BLaER1 (cell line): ENCODE measurements around the gene HOXC4.
"Not testable (repeated sequence)": the region's sequence is repeated elsewhere in the genome, so short reads cannot be mapped to it uniquely, and the experiment has no call there.

Source experiments
- H3K27ac ChIP-seq: shearing (Covaris generic); formaldehyde crosslinking; 2 replicates; pipeline ENCODE4 v1.8.1; 2022
- H3K27me3 ChIP-seq: shearing (Covaris generic); formaldehyde crosslinking; 2 replicates; pipeline ENCODE4 v1.8.1; 2022
- H3K36me3 ChIP-seq: shearing (Covaris generic); formaldehyde crosslinking; 2 replicates; pipeline ENCODE4 v1.8.1; 2022
- H3K4me1 ChIP-seq: shearing (Covaris generic); formaldehyde crosslinking; 2 replicates; pipeline ENCODE4 v1.8.1; 2022
- H3K4me2 ChIP-seq: shearing (Covaris generic); formaldehyde crosslinking; 2 replicates; pipeline ENCODE4 v1.8.1; 2022
- H3K4me3 ChIP-seq: shearing (Covaris generic); formaldehyde crosslinking; 2 replicates; pipeline ENCODE4 v1.8.1; 2022
- H3K9ac ChIP-seq: shearing (Covaris generic); formaldehyde crosslinking; 2 replicates; pipeline ENCODE4 v1.8.1; 2022
- H3K9me3 ChIP-seq: shearing (Covaris generic); formaldehyde crosslinking; 2 replicates; pipeline ENCODE4 v1.8.1; 2022
- H4K20me1 ChIP-seq: shearing (Covaris generic); formaldehyde crosslinking; 2 replicates; pipeline ENCODE4 v1.8.1; 2022
- Cebpa-rat ChIP-seq: shearing (Covaris generic); IDR thresholded peaks from 2 replicates; pipeline ENCODE4 v1.8.1; 2022

The HOXC4 gene

GRCh38 chr12:54095928-54096327, 42.3 kb downstream of the HOXC4 start:
- H3K9me3 ChIP-seq, H3K4me2 ChIP-seq, H4K20me1 ChIP-seq, H3K9ac ChIP-seq, H3K4me1 ChIP-seq, H3K36me3 ChIP-seq, H3K27ac ChIP-seq, H3K4me3 ChIP-seq: not testable (repeated sequence)
- peaks cover 46% of the 10 kb centered on the region for H3K27me3 ChIP-seq

- not testable (repeated sequence) for H3K4me1 ChIP-seq, H3K4me3 ChIP-seq, H3K9ac ChIP-seq, H3K27ac ChIP-seq, H3K4me2 ChIP-seq, H4K20me1 ChIP-seq, H3K9me3 ChIP-seq, H3K36me3 ChIP-seq
- TF ChIP-seq Cebpa-rat: peak; percentile 63; the same call in 1 of the 2 replicates
- H3K27me3 ChIP-seq: peaks cover 30% of the 10 kb centered on the region; the same call in 1 of the 2 replicates
Observed at GRCh38 chr12:54098644-54099043, 45.0 kb downstream of the HOXC4 start.

GRCh38 chr12:54100588-54100987, 47.0 kb downstream of the HOXC4 start:
- H3K27me3 ChIP-seq: peaks cover 26% of the 10 kb centered on the region
- H3K36me3 ChIP-seq, H3K4me1 ChIP-seq, H3K27ac ChIP-seq, H4K20me1 ChIP-seq, H3K4me3 ChIP-seq, H3K9me3 ChIP-seq, H3K4me2 ChIP-seq, H3K9ac ChIP-seq: not testable (repeated sequence)

GRCh38 chr12:54102223-54102622, 48.6 kb downstream of the HOXC4 start:
- H3K27me3 ChIP-seq: peaks cover 39% of the 10 kb centered on the region
- not testable (repeated sequence) for H3K9me3 ChIP-seq, H3K9ac ChIP-seq, H4K20me1 ChIP-seq, H3K36me3 ChIP-seq, H3K27ac ChIP-seq, H3K4me1 ChIP-seq, H3K4me2 ChIP-seq, H3K4me3 ChIP-seq

GRCh38 chr12:54103827-54104226, 50.2 kb downstream of the HOXC4 start:
- not testable (repeated sequence) for H3K9ac ChIP-seq, H3K4me1 ChIP-seq, H3K4me3 ChIP-seq, H3K36me3 ChIP-seq, H3K4me2 ChIP-seq, H4K20me1 ChIP-seq, H3K9me3 ChIP-seq, H3K27ac ChIP-seq
- peaks cover 52% of the 10 kb centered on the region for H3K27me3 ChIP-seq
